Keratinocyte (primary cell): ENCODE measurements around the gene OTOGL. TPM values are rescaled to one million over a fixed set of nuclear protein-coding genes. Genes with fewer than 3 reads are reported as not detected.
"Not testable (repeated sequence)": the region's sequence is repeated elsewhere in the genome, so short reads cannot be mapped to it uniquely, and the experiment has no call there.

Experiments
- DNase-seq: peaks from one replicate; pipeline ENCODE4 v3.0.0-alpha.2; 2011; ENCODE audit warnings: low read depth, missing footprints, low spot score
- FAIRE-seq: peaks from 2 replicates; lab custom pipeline; 2011; peaks lifted over from hg19 to GRCh38; lab: Jason Lieb, UNC
- H2AFZ ChIP-seq: 2 replicates; pipeline ENCODE4 v1.6.0; 2012; ENCODE audit warnings: low read length, control low read depth, inconsistent platforms; ENCODE audit not compliant: control insufficient read depth
- H3K27ac ChIP-seq: 2 replicates; pipeline ENCODE4 v1.5.1; 2011; ENCODE audit warnings: low read length; ENCODE audit not compliant: control insufficient read depth, insufficient read depth
- H3K27me3 ChIP-seq: 3 replicates; pipeline ENCODE4 v1.6.0; 2011; ENCODE audit warnings: low read length; ENCODE audit not compliant: control insufficient read depth, insufficient read depth; ENCODE audit errors: extremely low read depth
- H3K36me3 ChIP-seq, 2 experiments: 2 replicates in 1 of 2; 3 replicates in 1 of 2; pipeline ENCODE4 v1.5.1; 2011; ENCODE audit warnings: low read length in 2 of 2, mild to moderate bottlenecking in 1 of 2; ENCODE audit not compliant: control insufficient read depth in 2 of 2, insufficient read depth in 2 of 2; ENCODE audit errors: extremely low read depth in 1 of 2
- H3K4me1 ChIP-seq: 3 replicates; pipeline ENCODE4 v1.5.1; 2011; ENCODE audit warnings: low read length; ENCODE audit not compliant: control insufficient read depth, insufficient read depth; ENCODE audit errors: extremely low read depth
- H3K4me2 ChIP-seq: 3 replicates; pipeline ENCODE4 v1.6.0; 2011; ENCODE audit warnings: low read depth, low read length; ENCODE audit not compliant: control insufficient read depth, insufficient read depth; ENCODE audit errors: extremely low read depth
- H3K4me3 ChIP-seq, 3 experiments: fragments of 200-600 bp in 1 of 3; sonication (generic) in 1 of 3; 2 replicates in 2 of 3; 3 replicates in 1 of 3; pipeline ENCODE4 v1.5.1; 2011 to 2016; ENCODE audit warnings: low read length in 3 of 3, mild to moderate bottlenecking in 3 of 3, control low read depth in 2 of 3, inconsistent platforms in 1 of 3, low read depth in 1 of 3, mixed read lengths in 1 of 3, mixed run types in 1 of 3, moderate library complexity in 1 of 3; ENCODE audit not compliant: control insufficient read depth in 2 of 3, insufficient read depth in 2 of 3; ENCODE audit errors: extremely low read depth in 1 of 3
- H3K79me2 ChIP-seq: 2 replicates; pipeline ENCODE4 v1.6.0; 2012; ENCODE audit warnings: low read length; ENCODE audit not compliant: control insufficient read depth, insufficient read depth
- H3K9ac ChIP-seq: 3 replicates; pipeline ENCODE4 v1.6.0; 2011; ENCODE audit warnings: low read length; ENCODE audit not compliant: control insufficient read depth, insufficient read depth; ENCODE audit errors: extremely low read depth
- H3K9me1 ChIP-seq: 3 replicates; pipeline ENCODE4 v1.6.0; 2011; ENCODE audit warnings: low read length; ENCODE audit not compliant: control insufficient read depth, insufficient read depth; ENCODE audit errors: extremely low read depth
- H3K9me3 ChIP-seq: 2 replicates; pipeline ENCODE4 v1.5.1; 2012; ENCODE audit warnings: low read depth, low read length; ENCODE audit not compliant: control insufficient read depth
- H4K20me1 ChIP-seq: 3 replicates; pipeline ENCODE4 v1.6.0; 2011; ENCODE audit warnings: low read length; ENCODE audit not compliant: control insufficient read depth, insufficient read depth; ENCODE audit errors: extremely low read depth
- EZH2 ChIP-seq: IDR thresholded peaks from one replicate; pipeline ENCODE4 v1.6.1; 2012; ENCODE audit warnings: inconsistent platforms, mild to moderate bottlenecking, low read length, moderate library complexity
- dilution Hi-C: fragments of 300-500 bp; cut with MboI; formaldehyde crosslinking; loops from one replicate; pipeline ENCODE4 v1.7.0; 2020; ENCODE audit warnings: low sequenced_read_pairs; ENCODE audit not compliant: extremely low pct_ligation_motif_present
- polyA plus RNA-seq, 5 experiments: library from polyadenylated mRNA; depleted of rRNA in 3 of 5; stranded (reverse) in 3 of 5; stranded (forward) in 1 of 5; unstranded in 1 of 5; fragments of >200 nt; gene quantifications; 1 replicate in 1 of 5; 2 replicates in 3 of 5; 3 replicates in 1 of 5; pipeline versions ENCODE4 v1.2.1 to v1.2.3, GENCODE V29; 2011 to 2012; ENCODE audit warnings: missing spikeins in 2 of 5, low read depth in 1 of 5, low replicate concordance in 1 of 5
- TF ChIP-seq, protein P1 (sequence below), 3 experiments: IDR thresholded peaks in 1 of 3; conservative IDR thresholded peaks in 1 of 3; optimal IDR thresholded peaks in 1 of 3; 2 replicates in 2 of 3; 3 replicates in 1 of 3; pipeline versions ENCODE3 to v1.5.1; 2011; ENCODE audit warnings: low read length in 3 of 3, mild to moderate bottlenecking in 3 of 3, moderate library complexity in 2 of 3, control low read depth in 1 of 3, inconsistent platforms in 1 of 3; ENCODE audit not compliant: insufficient read depth in 2 of 3; ENCODE audit errors: extremely low read depth in 1 of 3

OTOGL gene
- polyA plus RNA-seq, 1 donor (not counting 4 experiments of a cell fraction or from before 2014, with no cell fraction given): 0.08 TPM

DNA sequence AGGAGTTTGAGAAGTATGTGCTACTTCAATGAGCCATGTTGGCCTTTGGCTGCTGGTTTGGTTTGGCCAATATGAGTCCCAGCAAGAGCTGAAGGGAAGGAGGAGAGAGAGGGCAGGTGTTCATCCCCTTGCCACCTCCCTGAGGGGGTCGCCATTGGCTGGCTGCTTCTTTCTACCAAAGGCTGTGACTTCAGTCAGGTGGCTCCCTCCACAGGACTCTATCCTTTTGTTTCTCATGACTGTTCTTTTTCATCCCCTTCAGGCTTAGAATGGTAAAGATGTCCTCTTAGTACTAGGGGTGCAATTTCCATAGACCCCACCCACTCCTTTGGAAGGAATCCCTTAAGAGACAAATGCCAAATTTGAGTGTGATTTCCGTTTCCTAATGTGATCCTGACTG is 31.2 kb upstream of the OTOGL start:
- TF ChIP-seq, protein P1, sequence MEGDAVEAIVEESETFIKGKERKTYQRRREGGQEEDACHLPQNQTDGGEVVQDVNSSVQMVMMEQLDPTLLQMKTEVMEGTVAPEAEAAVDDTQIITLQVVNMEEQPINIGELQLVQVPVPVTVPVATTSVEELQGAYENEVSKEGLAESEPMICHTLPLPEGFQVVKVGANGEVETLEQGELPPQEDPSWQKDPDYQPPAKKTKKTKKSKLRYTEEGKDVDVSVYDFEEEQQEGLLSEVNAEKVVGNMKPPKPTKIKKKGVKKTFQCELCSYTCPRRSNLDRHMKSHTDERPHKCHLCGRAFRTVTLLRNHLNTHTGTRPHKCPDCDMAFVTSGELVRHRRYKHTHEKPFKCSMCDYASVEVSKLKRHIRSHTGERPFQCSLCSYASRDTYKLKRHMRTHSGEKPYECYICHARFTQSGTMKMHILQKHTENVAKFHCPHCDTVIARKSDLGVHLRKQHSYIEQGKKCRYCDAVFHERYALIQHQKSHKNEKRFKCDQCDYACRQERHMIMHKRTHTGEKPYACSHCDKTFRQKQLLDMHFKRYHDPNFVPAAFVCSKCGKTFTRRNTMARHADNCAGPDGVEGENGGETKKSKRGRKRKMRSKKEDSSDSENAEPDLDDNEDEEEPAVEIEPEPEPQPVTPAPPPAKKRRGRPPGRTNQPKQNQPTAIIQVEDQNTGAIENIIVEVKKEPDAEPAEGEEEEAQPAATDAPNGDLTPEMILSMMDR (optimal IDR thresholded peaks at IDR 0.05 in 1 of 3, IDR thresholded peaks at IDR 0.05 in 1 of 3, conservative IDR thresholded peaks at IDR 0.05 in 1 of 3; ENCODE audit: extremely low read depth in 1 of 3, insufficient read depth in 2 of 3, low read length in 3 of 3): no peak
- TF ChIP-seq EZH2: no peak
- FAIRE-seq (no peak), DNase-seq (no peak)
- no peak overlapping the region for H2AFZ ChIP-seq
- dilution Hi-C loops: no loop called here
- no peaks in the 10 kb centered on the region for H3K27me3 ChIP-seq
- H3K4me2 ChIP-seq: no peak overlapping the region
- H4K20me1 ChIP-seq: no peaks in the 10 kb centered on the region
- no peak overlapping the region for H3K4me3 ChIP-seq
- H3K9me3 ChIP-seq: no peaks in the 10 kb centered on the region
- no peaks in the 10 kb centered on the region for H3K79me2 ChIP-seq
- H3K36me3 ChIP-seq: no peaks in the 10 kb centered on the region
- H3K27ac ChIP-seq: no peak overlapping the region
- no peak overlapping the region for H3K9ac ChIP-seq
- no peaks in the 10 kb centered on the region for H3K9me1 ChIP-seq
- no peaks in the 10 kb centered on the region for H3K4me1 ChIP-seq

DNA sequence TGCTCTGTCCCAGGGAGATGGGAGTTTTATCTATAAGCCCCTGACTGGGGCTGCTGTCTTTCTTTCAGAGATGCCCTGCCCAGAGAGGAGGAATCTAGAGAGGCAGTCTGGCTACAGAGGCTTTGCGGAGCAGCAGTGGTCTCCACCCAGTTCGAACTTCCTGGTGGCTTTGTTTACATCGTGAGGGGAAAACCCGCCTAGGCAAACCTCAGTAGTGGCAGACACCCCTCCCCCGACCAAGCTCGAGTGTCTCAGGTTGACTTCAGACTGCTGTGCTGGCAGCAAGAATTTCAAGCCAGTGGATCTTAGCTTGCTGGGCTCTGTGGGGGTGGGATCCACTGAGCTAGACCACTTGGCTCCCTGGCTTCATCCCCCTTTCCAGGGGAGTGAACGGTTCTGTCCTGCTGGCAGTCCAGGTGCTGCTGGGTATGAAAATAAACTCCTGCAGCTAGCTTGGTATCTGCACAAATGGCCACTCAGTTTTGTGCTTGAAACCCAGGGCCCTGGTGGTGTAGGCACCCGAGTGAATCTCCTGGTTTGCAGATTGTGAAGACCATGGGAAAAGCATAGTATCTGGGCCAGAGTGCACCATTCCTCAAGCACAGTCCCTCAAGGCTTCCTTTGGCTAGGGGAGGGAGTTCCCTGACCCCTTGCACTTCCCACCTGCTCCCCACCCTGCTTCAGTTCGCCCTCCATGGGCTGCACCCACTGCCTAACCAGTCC is 15.3 kb upstream of the OTOGL start:
- H3K9me1 ChIP-seq, H4K20me1 ChIP-seq, H3K36me3 ChIP-seq, H3K27ac ChIP-seq, FAIRE-seq, H3K27me3 ChIP-seq, dilution Hi-C loops, H3K9ac ChIP-seq, H3K4me3 ChIP-seq, H3K4me1 ChIP-seq, H3K9me3 ChIP-seq, H3K4me2 ChIP-seq, H2AFZ ChIP-seq, H3K79me2 ChIP-seq, DNase-seq: not testable (repeated sequence)

DNA sequence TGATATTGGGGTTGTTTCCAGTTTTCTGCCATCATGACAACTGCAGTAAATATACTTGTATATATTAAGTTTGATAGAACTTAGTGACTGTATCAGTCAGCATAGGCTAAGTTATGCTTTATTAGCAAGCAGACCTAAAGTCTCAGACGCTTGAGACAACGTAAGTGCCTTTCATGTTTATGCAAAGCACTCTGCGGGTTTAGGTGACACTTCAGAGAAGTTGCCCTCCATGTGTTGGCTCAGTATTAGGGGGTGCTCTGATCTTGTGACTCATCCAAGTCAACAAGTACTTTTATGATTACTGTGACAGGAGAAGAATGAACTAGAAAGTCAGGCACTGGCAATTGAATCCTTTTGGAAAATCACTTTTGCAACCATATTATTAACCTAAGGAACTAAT is 13.3 kb upstream of the OTOGL start:
- Histone ChIP-seq H3K4me3 (no peak overlapping the region), H3K9me1 (no peaks in the 10 kb centered on the region), H2AFZ (no peak overlapping the region), H4K20me1 (no peaks in the 10 kb centered on the region), H3K4me2 (no peak overlapping the region), H3K79me2 (no peaks in the 10 kb centered on the region), H3K36me3 (no peaks in the 10 kb centered on the region), H3K9me3 (no peaks in the 10 kb centered on the region), H3K27me3 (no peaks in the 10 kb centered on the region), H3K9ac (no peak overlapping the region), H3K27ac (no peak overlapping the region), H3K4me1 (no peaks in the 10 kb centered on the region)
- dilution Hi-C loops: no loop called here
- no peak for TF ChIP-seq EZH2
- TF ChIP-seq, protein P1 (optimal IDR thresholded peaks at IDR 0.05 in 1 of 3, IDR thresholded peaks at IDR 0.05 in 1 of 3, conservative IDR thresholded peaks at IDR 0.05 in 1 of 3; ENCODE audit: extremely low read depth in 1 of 3, insufficient read depth in 2 of 3, low read length in 3 of 3): no peak
- no peak for FAIRE-seq
- DNase-seq: no peak
